Adrenal gland (tissue), 12 donors: ENCODE measurements around the gene TRAF1. TPM values are rescaled to one million over a fixed set of nuclear protein-coding genes. Genes with fewer than 3 reads are reported as not detected.

Experiments
- DNase-seq, 7 donors: peaks; one replicate each; pipeline ENCODE4 v3.0.0-alpha.2; 2019 to 2020
- H3K27ac ChIP-seq, 5 donors: fragments of 200-600 bp; sonication (generic) in 4 of 5; 1 replicate in 3 of 5; 2 replicates in 2 of 5; pipeline versions ENCODE4 v1.5.1 to v1.8.0; 2016 to 2020; ENCODE audit warnings: mild to moderate bottlenecking in 1 of 5
- H3K27me3 ChIP-seq: fragments of 200-600 bp; 2 replicates; pipeline ENCODE4 v1.8.0; 2021
- H3K36me3 ChIP-seq, 2 donors: fragments of 200-600 bp; replicated peaks in 1 of 2; 1 replicate in 1 of 2; 2 replicates in 1 of 2; pipeline versions ENCODE4 v1.5.1 to v1.8.0; 2018 to 2022
- H3K4me1 ChIP-seq, 2 donors: fragments of 200-600 bp; replicated peaks in 1 of 2; 1 replicate in 1 of 2; 2 replicates in 1 of 2; pipeline versions ENCODE4 v1.5.1 to v1.8.0; 2018 to 2021
- H3K4me3 ChIP-seq, 4 donors: fragments of 200-600 bp; sonication (generic) in 3 of 4; one replicate each; pipeline ENCODE4 v1.5.1; 2016 to 2018
- H3K9me3 ChIP-seq, 3 donors: fragments of 200-600 bp; sonication (generic) in 1 of 3; replicated peaks in 1 of 3; 1 replicate in 2 of 3; 2 replicates in 1 of 3; pipeline versions ENCODE4 v1.5.1 to v1.8.0; 2016 to 2021
- POLR2A ChIP-seq, 2 donors: fragments of 450-650 bp; IDR thresholded peaks; one replicate each; pipeline ENCODE4 v1.6.1; 2017; ENCODE audit warnings: antibody characterized with exemption in 2 of 2, mild to moderate bottlenecking in 2 of 2, moderate library complexity in 1 of 2
- WGBS, 4 donors: extraction: QIAGEN DNeasy Blood & Tissue Kit in 2 of 4; methylation state at CpG; one replicate each; pipeline versions ENCODE4 v1.1.5 to v1.1.7; 2013 to 2017; 5-methylcytosine and 5-hydroxymethylcytosine counted together
- intact Hi-C, 2 donors: fragments of 100-400 bp; cut with DNase I; formaldehyde crosslinking; loops; one replicate each; pipeline versions ENCODE4 v1.14.1 to v1.15.0; 2022 to 2023
- polyA plus RNA-seq, 3 donors: library from polyadenylated mRNA; stranded (reverse); fragments of 200-250 nt in 2 of 3; fragments of 350-450 nt in 1 of 3; fragmentation: Illumina TruSeq in 1 of 3; extraction: RNeasy Lipid Tissue Mini Kit (QIAGEN cat#74804) in 1 of 3; gene quantifications; one replicate each; pipeline ENCODE4 v1.2.3, GENCODE V29; 2013 to 2014
- total RNA-seq, 9 donors: library from RNA; depleted of rRNA in 4 of 9; stranded (reverse); fragments of >200 nt in 4 of 9; fragments of 120-200 nt in 1 of 9; fragmentation: NEBNext Ultra II Directional in 1 of 9; extraction: Animal tissue kit (Norgen Biotek cat#: 25700) in 1 of 9; gene quantifications; one replicate each; pipeline versions ENCODE4 v1.1.0 to v1.2.4, GENCODE V29; 2013 to 2023
- TF ChIP-seq, protein P1 (sequence below), 6 experiments: fragments of 450-650 bp in 4 of 6; fragments of 200-600 bp in 2 of 6; sonication (generic) in 1 of 6; IDR thresholded peaks; 1 replicate in 5 of 6; 2 replicates in 1 of 6; pipeline versions ENCODE4 v1.5.1 to v1.8.0; 2016 to 2021; ENCODE audit warnings: antibody characterized with exemption in 6 of 6, mild to moderate bottlenecking in 2 of 6, moderate library complexity in 1 of 6
- donor health status: healthy with polysubstance abuse.
- donor health status: Bipolar disorder and iron deficiency.
- donor health status: DM: yes; HTN: yes; CAD: no.
- donor health status: DM: no; HTN: no; CAD: no.
- donor health status: DM: no; HTN: no; CAD: no.
- donor health status: DM: yes; HTN: yes; CAD: no.

The TRAF1 gene
- total and polyA plus RNA-seq, 12 donors, result 1.6 to 42.7 (median 7.0) TPM

DNA sequence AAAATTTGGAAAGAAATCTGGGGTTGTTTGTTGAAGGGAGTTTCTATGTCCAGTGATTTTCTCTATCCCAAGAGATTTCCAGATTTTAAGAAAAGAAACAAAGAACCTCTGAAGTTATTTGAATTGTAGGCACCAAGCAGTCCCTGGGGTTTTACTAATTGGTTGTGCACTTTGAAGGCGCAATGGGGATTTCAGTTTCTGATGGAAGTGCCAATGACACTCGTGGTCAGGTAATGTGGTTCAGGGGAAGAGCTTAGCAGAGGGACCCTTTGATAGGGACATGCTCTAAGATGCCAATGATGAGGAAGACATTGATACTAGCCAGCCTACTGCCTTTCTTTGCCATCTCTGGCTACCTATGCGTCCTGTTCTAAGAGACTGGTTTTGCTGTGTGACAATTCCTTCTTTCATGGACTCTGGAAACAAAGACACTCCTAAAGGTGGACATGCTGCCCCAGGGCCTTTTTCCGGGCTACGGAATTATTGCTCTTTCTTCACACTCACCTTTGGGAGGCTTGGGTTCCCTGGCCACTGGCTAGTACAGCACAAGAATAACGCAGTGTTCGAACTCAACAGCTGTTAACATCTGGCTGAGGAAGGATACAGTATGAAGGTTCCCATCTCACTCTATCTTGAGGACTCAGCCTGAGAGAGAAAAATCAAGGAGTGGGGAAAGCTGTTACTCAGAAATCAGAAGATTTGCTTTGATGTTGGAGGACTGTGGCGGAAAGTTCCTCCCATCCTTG lies 6.9 kb upstream of the TRAF1 start:
- Histone ChIP-seq H3K4me3 (no peak overlapping the region), H3K27ac (peak overlapping the region in 2 of 5 donors; percentile 38 to 92), H3K4me1 (peaks cover 38 to 75% of the 10 kb centered on the region in 2 donors), H3K36me3 (no peaks in the 10 kb centered on the region), H3K27me3 (no peaks in the 10 kb centered on the region), H3K9me3 (no peaks in the 10 kb centered on the region)
- WGBS, 4 donors, result 88 to 93% (median 91%) methylated on average over 8 of the region's 8 CpGs
- DNase-seq, result peak in 1 of 7 donors; percentile 48
- intact Hi-C loops, result loop anchor here in 1 of 2 donors (10.0 kb wide), 1 partner anchor 179 kb away; no protein-coding TSS in a partner anchor
- TF ChIP-seq POLR2A (IDR thresholded peaks at IDR 0.05), result no peak
- TF ChIP-seq, protein P1, sequence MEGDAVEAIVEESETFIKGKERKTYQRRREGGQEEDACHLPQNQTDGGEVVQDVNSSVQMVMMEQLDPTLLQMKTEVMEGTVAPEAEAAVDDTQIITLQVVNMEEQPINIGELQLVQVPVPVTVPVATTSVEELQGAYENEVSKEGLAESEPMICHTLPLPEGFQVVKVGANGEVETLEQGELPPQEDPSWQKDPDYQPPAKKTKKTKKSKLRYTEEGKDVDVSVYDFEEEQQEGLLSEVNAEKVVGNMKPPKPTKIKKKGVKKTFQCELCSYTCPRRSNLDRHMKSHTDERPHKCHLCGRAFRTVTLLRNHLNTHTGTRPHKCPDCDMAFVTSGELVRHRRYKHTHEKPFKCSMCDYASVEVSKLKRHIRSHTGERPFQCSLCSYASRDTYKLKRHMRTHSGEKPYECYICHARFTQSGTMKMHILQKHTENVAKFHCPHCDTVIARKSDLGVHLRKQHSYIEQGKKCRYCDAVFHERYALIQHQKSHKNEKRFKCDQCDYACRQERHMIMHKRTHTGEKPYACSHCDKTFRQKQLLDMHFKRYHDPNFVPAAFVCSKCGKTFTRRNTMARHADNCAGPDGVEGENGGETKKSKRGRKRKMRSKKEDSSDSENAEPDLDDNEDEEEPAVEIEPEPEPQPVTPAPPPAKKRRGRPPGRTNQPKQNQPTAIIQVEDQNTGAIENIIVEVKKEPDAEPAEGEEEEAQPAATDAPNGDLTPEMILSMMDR (IDR thresholded peaks at IDR 0.05), result no peak

GRCh38 chr9:120932086-120932823 lies 5.7 kb upstream of the TRAF1 start:
- 52 to 60% (median 55%) methylated on average over 6 of the region's 6 CpGs for WGBS, 4 donors
- peaks cover 38 to 86% of the 10 kb centered on the region in 2 donors for H3K4me1 ChIP-seq

DNA sequence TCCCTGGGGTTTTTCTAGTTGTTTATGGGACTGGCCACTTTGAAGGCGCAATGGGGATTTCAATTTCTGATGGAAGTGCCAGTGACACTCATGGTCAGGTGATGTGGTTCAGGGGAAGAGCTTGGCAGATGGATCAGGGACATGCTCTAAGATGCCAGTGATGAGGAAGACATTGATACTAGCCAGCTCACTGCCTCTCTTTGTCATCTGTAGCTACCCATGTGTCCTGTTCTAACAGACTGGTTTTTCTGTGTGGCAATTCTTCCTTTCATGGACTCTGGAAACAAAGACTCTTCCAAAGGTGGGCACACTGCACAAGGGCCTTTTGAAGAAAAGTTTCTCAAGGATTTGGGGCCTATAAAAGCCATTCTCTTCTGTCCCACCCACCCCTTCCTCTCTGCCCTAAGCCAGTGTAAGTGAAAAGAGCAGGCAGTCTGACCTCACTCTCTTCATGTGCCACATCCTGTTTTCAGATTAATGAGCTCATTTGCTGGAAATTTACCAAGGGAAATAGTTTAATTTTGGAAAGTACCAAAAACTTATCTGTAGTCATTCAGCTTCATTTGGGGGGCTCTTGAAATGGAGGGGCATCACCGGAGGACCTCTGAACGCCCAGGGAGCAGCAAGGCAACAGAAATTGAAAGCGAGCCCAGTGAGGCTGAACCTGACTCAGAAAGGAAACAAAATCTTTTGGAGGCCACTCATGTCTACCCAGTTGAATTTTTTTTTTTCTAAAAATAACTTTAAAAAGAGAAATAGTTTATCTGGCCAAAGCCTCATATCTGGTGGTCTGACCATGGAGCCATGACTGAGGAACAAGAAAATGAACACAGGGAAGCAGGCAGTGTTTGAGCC lies 4.9 kb upstream of the TRAF1 start:
- H3K4me3 ChIP-seq, result no peak overlapping the region
- TF ChIP-seq, protein P1 (IDR thresholded peaks at IDR 0.05), result no peak
- TF ChIP-seq POLR2A (IDR thresholded peaks at IDR 0.05), result peak in 1 of 2 donors; percentile 36
- DNase-seq, result peak; percentile 31 to 71 (median 63)
- peaks cover 38 to 79% of the 10 kb centered on the region in 2 donors for H3K4me1 ChIP-seq
- H3K27me3 ChIP-seq, result no peaks in the 10 kb centered on the region
- H3K9me3 ChIP-seq, result no peaks in the 10 kb centered on the region
- intact Hi-C loops, result loop anchor here in 1 of 2 donors (10.0 kb wide), 1 partner anchor 177 kb away; no protein-coding TSS in a partner anchor
- H3K36me3 ChIP-seq, result no peaks in the 10 kb centered on the region
- H3K27ac ChIP-seq, result peak overlapping the region; percentile 51 to 96 (median 88)
- 12 to 21% (median 17%) methylated on average over 4 of the region's 4 CpGs for WGBS, 4 donors

More at GRCh38 chr9:120932086-120932823, 5.7 kb upstream of the TRAF1 start:
- peak overlapping the region; percentile 51 to 96 (median 88) for H3K27ac ChIP-seq
- no peaks in the 10 kb centered on the region for H3K36me3 ChIP-seq
- H3K9me3 ChIP-seq, result no peaks in the 10 kb centered on the region
- TF ChIP-seq, protein P1 (IDR thresholded peaks at IDR 0.05), result no peak
- TF ChIP-seq POLR2A (IDR thresholded peaks at IDR 0.05), result no peak
- intact Hi-C loops, result loop anchor here in 1 of 2 donors (10.0 kb wide), 1 partner anchor 177 kb away; no protein-coding TSS in a partner anchor
- no peaks in the 10 kb centered on the region for H3K27me3 ChIP-seq
- no peak overlapping the region for H3K4me3 ChIP-seq
- peak in 3 of 7 donors; percentile 13 to 58 (median 24) for DNase-seq
